Transverse colon (tissue), 4 donors: ENCODE measurements around the gene CNTN3.

ENCODE experiments used
- POLR2AphosphoS5 ChIP-seq, 3 donors: sonication (generic); formaldehyde crosslinking; IDR thresholded peaks; one replicate each; pipeline ENCODE4 v1.6.1; 2016; ENCODE audit warnings: antibody characterized with exemption in 3 of 3
- TF ChIP-seq, protein P1 (sequence below), 5 experiments: fragments of 200-600 bp in 3 of 5; fragments of 450-650 bp in 2 of 5; sonication (generic) in 3 of 5; IDR thresholded peaks; 1 replicate in 2 of 5; 2 replicates in 3 of 5; pipeline ENCODE4 v1.5.1; 2016 to 2017; ENCODE audit warnings: antibody characterized with exemption in 5 of 5, inconsistent platforms in 3 of 5, mild to moderate bottlenecking in 2 of 5, moderate library complexity in 1 of 5

DNA sequence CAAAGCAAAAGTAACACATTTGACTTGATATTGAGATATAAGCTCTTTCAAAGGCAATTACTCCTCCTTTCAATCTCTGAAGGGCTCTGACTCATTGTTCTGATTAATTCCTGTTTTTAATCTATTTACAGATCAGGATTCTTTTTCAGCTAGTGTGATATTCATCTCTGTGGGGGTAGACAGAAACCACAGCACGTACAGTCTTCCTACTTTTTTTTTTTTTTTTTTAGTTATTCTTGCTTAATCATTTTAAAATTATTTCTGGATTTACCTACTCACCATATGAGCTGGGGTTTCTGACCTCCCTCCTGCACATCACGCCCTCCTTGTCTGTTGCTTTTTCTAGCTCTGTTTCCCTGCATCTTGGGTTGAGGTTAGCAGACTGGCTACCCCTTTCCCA, 1.4 kb downstream of the CNTN3 start:
- TF ChIP-seq POLR2AphosphoS5 (IDR thresholded peaks at IDR 0.05): no peak
- TF ChIP-seq, protein P1, sequence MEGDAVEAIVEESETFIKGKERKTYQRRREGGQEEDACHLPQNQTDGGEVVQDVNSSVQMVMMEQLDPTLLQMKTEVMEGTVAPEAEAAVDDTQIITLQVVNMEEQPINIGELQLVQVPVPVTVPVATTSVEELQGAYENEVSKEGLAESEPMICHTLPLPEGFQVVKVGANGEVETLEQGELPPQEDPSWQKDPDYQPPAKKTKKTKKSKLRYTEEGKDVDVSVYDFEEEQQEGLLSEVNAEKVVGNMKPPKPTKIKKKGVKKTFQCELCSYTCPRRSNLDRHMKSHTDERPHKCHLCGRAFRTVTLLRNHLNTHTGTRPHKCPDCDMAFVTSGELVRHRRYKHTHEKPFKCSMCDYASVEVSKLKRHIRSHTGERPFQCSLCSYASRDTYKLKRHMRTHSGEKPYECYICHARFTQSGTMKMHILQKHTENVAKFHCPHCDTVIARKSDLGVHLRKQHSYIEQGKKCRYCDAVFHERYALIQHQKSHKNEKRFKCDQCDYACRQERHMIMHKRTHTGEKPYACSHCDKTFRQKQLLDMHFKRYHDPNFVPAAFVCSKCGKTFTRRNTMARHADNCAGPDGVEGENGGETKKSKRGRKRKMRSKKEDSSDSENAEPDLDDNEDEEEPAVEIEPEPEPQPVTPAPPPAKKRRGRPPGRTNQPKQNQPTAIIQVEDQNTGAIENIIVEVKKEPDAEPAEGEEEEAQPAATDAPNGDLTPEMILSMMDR (IDR thresholded peaks at IDR 0.05): no peak
